T47D (cell line): ENCODE data around the gene CAPZA3.
A peak's percentile ranks its signal among the peaks of the same experiment; 100 is the strongest.
"Not testable (repeated sequence)": the region's sequence is repeated elsewhere in the genome, so short reads cannot be mapped to it uniquely, and the experiment has no call there.

ENCODE experiments used
- DNase-seq, 2 experiments: peaks; one replicate each; pipeline versions ENCODE4 v3.0.0 to v3.0.0-alpha.2; 2011 to 2012; ENCODE audit warnings: low read depth in 1 of 2, low spot score in 1 of 2
- JUND ChIP-seq: IDR thresholded peaks from 2 replicates; pipeline ENCODE4 v1.6.1; 2012; ENCODE audit warnings: low read depth
- in situ Hi-C: cut with HindIII; loops from 2 replicates; pipeline ENCODE4 v1.10.0; 2016; ENCODE audit warnings: low sequenced_read_pairs, low pct_unique_long_range_greater_than_20kb

Gene CAPZA3

DNA sequence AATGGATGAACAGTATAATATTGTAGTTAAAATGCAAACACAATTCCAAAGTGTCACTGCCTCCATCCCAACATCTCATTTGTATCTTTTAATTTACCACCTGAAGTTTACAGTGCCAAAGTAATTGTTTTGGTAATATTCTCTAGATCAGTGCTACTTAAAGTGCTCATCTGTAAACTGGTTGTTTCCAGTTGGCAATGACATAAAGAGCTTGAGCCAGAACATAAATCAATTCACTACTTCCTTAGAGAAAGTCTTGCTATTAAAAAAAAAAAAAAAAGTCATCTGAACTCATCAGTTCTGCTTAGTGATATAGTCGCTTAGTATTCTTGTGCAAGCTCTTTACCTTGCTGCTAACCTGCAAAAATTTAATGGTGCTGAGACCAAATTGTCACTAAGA is 16.5 kb upstream of the CAPZA3 start:
- in situ Hi-C loops, result no loop called here
- no peak for DNase-seq

GRCh38 chr12:18723752-18724151 is 14.2 kb upstream of the CAPZA3 start:
- in situ Hi-C loops, result no loop called here
- DNase-seq, result peak in 1 of 2 experiments; percentile 24
- TF ChIP-seq JUND, result no peak

More for the DNA sequence above, 16.5 kb upstream of the CAPZA3 start:
- TF ChIP-seq JUND, result no peak

DNA sequence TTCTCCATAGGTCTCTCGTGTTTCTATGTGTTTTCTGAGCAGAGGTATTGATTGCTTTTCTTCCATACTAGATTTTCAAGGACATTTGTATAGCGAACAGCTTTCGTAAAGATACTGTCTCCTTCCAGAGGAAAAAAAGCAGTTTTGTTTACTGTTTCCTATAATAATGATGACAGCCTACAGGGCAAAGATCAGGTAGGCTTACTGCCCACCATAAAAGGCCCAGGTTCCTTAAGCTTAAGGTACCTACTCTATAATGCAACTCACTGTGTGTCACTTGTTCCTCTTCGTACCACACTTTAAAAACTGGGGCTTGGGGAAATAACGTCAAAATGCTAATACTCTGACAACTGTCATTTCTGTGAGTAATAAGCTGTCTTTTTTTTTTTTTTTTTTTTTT is 6.8 kb upstream of the CAPZA3 start:
- no peak for DNase-seq
- in situ Hi-C loops, result no loop called here
- TF ChIP-seq JUND, result no peak

- TF ChIP-seq JUND, result no peak
- in situ Hi-C loops, result no loop called here
- DNase-seq, result no peak
Observed at GRCh38 chr12:18747895-18748294, 10.0 kb downstream of the CAPZA3 start.

- no peak for TF ChIP-seq JUND
- peak in 1 of 2 experiments; percentile 19 for DNase-seq
- in situ Hi-C loops, result no loop called here
Observed at GRCh38 chr12:18749386-18749957, 11.6 kb downstream of the CAPZA3 start.

DNA sequence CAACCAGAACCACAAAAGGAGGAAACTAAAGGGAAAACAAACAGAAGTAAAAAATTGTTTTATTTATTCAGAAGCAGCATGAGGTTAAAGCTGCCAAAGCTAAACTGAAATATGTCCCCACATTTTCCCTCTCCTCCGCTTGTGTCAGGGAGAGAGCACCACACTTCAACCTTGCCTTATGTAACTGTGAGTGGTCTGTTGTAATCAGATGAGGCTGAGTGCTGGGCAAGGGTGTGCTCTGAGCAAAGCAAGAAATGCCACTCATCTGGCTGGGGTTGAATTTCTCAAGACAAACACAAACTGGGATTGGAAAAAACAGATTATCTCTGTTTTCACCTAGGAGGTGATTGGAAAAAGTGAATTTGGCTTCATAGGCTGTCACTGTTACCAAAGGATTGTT is 12.2 kb downstream of the CAPZA3 start:
- no peak for TF ChIP-seq JUND

GRCh38 chr12:18751866-18752265 is 13.9 kb downstream of the CAPZA3 start:
- DNase-seq, result no peak
- in situ Hi-C loops, result no loop called here
- TF ChIP-seq JUND, result no peak

More for the DNA sequence above, 12.2 kb downstream of the CAPZA3 start:
- in situ Hi-C loops, result no loop called here
- no peak for DNase-seq

DNA sequence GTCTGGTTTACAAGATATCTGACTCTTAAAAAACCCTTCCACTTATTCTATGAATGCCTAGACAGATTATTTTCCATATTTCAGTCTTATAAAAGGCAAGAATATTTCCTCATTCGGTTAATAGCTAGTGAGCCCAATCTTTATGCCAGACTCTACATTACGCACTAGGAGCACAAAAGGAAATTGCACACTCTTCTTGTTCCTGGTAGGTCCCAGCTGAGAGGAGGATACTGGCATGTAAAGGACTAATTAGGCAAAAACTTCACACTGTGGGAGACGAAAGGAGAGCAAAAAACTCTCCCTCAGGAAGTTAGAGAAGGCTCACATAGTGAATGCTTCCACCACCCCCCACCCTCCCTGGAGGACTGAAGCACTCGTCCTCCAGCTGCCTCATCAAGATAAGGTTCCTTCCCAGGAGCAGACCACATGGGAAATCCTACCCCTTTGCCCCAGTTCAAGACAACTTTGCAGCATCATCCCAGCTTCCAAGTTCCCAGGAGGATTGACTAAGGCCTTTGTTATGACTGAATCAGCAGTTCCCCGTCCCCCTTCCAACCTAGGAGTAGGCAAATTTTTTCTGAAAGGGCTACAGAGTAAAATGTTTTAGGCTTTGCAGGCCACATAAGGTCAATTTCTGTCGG is 14.5 kb downstream of the CAPZA3 start:
- TF ChIP-seq JUND, result no peak
- in situ Hi-C loops, result no loop called here
- no peak for DNase-seq

DNA sequence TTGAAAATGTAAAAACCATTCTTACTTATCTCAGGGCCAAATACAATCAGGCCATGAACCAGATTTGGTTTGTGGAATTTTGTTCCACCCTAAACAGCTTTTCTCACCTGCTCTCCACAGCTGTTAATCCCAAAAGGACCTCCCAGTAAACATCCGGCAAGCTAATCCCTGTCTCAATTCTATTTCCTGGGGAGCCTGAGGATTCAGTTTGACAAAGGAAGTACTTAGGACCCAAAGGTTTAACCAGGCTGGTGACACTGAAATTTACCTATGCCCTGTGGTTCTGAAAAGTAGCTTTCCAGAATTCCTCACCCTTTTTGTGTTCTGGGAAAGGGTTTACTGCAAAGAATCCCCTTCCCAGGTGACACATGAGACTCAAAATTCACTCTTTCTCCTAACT is 15.0 kb downstream of the CAPZA3 start:
- in situ Hi-C loops, result no loop called here
- TF ChIP-seq JUND, result no peak
- no peak for DNase-seq

GRCh38 chr12:18753481-18754123 is 15.7 kb downstream of the CAPZA3 start:
- TF ChIP-seq JUND, result no peak
- in situ Hi-C loops, result no loop called here
- no peak for DNase-seq

GRCh38 chr12:18754124-18754707 is 16.3 kb downstream of the CAPZA3 start:
- in situ Hi-C loops, result no loop called here
- DNase-seq, result no peak
- no peak for TF ChIP-seq JUND

GRCh38 chr12:18755341-18755740 is 17.4 kb downstream of the CAPZA3 start:
- in situ Hi-C loops, result no loop called here
- no peak for DNase-seq
- TF ChIP-seq JUND, result no peak

- DNase-seq, in situ Hi-C loops: not testable (repeated sequence)
Observed at GRCh38 chr12:18766479-18766878, 28.6 kb downstream of the CAPZA3 start.
